ENCODE measurements around the gene NFATC3. TPM values are rescaled to one million over a fixed set of nuclear protein-coding genes. Genes with fewer than 3 reads are reported as not detected.

NFATC3 gene
- 38.2 TPM for total RNA-seq
- long read RNA-seq, full-length matches to known transcripts, result 3 of 18 reads
- long read RNA-seq, partial matches to known transcripts, result 9 of 18 reads
- long read RNA-seq, other reads (novel, unspliced or antisense), result 6 of 18 reads

DNA sequence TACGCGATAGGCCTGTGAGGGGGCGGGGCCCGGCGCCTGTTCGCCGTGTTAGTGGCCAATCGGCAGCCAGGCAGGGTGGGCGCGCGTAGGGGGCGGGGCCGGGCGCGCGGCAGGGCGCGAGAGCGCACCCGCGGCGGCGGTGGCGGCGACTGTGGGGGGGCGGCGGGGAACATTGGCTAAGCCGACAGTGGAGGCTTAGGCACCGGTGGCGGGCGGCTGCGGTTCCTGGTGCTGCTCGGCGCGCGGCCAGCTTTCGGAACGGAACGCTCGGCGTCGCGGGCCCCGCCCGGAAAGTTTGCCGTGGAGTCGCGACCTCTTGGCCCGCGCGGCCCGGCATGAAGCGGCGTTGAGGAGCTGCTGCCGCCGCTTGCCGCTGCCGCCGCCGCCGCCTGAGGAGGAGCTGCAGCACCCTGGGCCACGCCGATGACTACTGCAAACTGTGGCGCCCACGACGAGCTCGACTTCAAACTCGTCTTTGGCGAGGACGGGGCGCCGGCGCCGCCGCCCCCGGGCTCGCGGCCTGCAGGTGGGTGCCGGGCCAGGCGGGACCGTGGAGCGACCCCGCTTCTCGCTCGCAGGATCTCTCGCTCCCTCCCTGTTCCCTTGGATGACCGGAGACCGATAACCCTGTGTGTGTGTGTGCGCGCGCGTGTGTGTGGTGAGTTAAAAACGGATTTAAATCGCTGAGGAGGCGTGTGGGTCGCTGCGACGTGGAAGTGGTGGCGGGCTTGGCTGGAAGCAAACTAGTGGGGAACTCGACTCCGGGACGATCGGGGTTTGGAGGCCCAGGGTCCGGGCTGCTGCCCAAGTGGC is at the start of gene NFATC3:
Gene NFATC3 (plus strand): TSS at position 112 of the 813 bp plus-strand sequence. CDS start 312 bp downstream, at position 424.
- peak; percentile 99 for DNase-seq (ENCODE audit: low spot score)

DNA sequence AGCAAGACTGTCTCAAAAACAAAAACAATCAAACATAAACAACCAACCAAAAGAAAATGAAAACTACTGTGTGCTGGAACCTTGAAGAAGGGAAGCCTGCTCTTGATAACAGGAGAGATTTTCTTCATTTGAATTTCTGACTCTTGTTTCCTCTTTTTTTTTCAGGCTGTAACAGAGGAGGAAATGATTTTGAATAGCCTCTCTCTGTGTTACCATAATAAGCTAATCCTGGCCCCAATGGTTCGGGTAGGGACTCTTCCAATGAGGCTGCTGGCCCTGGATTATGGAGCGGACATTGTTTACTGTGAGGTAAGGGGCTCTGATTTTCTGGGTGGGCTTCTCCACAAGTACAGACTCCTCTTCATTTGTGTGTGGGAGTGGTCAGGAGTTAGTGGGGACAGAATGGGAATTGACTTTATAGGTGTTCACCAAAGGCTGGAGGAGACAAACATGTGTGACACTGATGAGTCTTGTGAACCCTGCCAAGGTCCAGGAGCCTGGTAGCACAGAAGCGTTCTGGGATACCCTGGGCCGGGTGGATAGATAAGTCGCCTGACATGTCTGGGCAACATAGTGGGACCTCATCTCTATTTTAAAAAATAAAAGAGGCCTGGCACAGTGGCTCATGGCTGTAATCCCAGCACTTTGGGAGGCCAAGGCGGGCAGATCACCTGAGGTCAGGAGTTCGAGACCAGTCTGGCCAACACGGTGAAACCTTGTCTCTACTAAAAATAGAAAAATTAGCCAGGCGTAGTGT is 47.2 kb upstream of the NFATC3 start:
- no peak for DNase-seq (ENCODE audit: low spot score)

DNA sequence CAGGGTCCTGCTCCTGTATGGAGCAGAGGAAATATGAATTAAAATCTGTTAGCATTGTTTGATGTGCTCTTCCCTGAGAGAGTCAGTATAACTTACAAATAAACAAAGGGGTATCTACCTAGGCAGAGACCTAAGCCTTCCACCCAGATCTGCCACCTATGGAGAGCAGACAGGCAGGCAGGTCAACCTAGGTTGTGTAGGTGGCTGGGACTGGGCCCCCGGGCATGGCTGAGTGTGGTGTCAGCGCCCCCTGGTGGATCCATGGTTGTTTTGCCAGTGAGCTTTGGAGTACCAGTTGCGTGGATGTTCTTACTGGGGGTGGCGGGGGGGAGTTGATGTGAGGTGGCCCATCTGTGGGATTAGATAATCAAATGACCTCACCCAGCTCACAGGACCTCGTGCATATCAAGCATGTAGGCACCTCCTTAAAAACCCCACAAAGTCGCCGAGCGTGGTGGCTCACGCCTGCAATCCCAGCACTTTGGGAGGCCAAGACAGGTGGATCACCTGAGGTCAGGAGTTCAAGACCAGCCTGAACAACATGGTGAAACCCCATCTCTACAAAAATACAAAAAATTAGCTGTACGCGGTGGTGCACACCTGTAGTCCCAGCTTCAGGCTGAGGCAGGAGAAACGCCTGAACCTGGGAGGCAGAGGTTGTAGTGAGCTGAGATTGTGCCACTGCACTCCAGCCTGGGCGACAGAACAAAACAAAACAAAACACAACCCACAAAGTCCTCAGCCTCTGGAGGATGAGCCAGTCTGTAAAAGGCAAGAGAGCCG is 44.5 kb upstream of the NFATC3 start:
- DNase-seq (ENCODE audit: low spot score), result no peak

DNA sequence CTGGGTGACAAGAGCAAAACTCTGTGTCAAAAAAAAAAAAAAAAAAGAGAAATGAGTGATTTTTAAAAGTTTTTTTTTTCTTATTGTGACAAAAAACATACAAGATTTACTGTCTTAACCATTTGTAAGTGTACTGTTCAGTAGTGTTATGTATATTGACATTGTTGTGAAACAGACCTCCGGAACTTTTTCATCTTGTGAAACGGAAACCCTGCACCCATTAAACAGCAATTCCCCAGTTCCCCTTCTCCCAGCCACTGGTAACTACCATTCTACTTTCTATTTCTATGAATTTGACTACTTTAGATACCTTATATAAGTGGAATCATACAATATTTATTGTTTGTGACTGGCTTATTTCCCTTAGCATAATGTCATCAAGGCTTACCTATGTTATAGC is 43.4 kb upstream of the NFATC3 start:
- no peak for DNase-seq (ENCODE audit: low spot score)

DNA sequence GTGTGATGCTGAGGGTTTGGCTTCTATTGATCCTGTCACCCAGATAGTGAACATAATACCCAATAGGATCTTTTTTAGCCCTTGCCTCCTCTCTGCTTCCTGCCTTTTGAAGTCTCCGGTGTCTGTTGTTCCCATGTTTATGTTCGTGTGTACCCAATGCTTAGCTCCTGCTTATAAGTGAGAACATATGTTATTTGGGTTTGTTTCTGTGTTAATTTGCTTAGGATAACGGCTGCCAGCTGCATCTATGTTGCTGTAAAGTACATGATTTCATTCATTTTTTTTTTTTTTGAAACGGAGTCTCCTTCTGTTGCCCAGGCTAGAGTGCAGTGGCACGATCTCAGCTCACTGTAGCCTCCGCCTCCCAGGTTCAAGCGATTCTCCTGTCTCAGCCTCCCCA is 39.1 kb upstream of the NFATC3 start:
- no peak for DNase-seq (ENCODE audit: low spot score)

DNA sequence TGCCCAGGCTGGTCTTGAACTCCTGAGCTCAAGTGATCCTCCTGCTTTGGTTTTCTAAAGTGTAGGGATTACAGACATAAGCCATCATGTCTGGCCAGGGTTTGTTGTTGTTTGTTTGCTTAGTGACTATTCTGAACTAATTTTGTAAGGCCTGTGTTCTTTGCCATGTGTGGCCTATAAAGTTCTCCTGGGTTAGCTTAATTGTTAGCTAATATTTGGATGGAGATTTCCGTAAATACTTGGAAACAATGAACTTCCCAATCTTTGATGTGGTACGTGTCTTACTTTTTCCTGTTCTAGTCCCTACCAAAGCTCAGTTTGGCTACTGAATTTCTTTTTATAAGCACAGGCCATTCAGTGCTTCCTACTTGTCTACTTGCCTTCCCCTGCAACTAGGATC is 37.2 kb upstream of the NFATC3 start:
- DNase-seq (ENCODE audit: low spot score), result no peak

DNA sequence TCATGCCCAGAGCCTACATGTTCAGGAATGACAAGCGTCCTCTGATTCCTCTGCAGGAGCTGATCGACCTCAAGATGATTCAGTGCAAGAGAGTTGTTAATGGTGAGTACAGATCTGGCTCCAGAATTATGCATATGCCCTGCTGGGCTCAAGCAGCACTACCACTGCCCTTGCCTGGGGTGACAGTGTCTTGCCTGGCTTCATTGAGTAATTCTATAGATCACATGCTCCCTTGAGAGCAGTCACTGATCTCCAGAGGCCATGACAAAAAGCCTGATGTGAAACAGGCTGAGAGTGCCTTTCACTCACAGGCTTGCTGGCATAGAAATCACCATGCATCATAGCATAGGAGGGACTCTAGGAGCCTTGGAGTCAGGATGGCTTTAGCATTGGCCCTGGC is 35.7 kb upstream of the NFATC3 start:
- no peak for DNase-seq (ENCODE audit: low spot score)

DNA sequence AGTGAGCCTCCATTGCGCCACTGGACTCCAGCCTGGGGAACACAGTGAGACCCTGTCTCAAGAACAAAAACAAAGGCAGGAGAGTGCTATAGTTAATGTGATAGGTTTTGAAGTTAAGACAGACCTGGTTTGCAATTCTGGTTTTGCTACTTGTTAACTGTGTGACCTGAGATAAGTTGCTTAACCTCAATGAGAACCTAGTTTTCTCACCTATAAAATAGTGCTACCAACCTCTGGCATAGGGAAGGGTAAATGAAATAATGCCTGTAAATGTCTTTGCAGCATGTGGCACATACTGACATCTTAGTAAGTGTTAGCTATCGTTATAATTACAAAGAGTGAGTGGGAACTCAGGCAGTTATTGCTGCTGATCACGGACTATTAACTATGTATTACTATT is 29.8 kb upstream of the NFATC3 start:
- DNase-seq (ENCODE audit: low spot score), result no peak

DNA sequence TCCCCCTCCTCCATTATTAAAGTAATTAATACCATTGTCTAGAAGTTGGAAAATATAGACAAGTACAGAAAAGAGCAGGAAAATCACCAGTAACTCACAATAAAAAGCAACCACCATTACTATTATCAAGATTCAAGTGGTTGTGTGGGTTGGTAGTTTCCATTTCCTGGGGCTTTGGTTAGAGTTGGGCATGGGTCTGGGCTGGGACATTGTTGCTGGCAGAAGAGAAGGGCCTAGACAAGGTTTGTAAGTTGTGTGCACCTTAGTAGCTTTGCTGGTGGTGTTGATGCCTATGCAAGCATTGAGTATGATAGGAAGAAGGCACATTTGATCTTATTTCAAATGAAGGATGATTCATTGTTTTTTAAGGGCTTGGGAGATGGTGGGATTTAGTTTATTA is 25.4 kb upstream of the NFATC3 start:
- no peak for DNase-seq (ENCODE audit: low spot score)

DNA sequence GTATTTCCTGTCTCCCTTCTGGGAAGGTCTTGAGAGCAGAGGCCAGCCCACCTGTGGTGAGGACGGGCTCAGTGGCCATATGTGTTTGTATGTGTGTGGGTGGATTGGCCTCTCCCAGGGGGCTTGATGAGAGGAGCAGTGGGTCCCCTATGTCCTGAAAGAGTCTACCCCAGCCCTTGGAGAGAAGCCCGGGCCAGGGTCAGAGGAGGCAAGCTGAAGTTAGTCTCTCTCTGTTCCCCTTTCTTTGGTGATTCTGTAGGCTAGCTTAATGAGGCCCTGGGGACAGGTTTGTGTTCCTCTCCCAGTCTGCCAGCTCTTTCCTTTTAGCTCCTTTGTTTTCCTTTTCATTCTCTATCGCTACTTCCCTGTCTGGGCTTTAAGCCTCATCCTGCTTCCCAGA is 23.8 kb upstream of the NFATC3 start:
- no peak for DNase-seq (ENCODE audit: low spot score)

DNA sequence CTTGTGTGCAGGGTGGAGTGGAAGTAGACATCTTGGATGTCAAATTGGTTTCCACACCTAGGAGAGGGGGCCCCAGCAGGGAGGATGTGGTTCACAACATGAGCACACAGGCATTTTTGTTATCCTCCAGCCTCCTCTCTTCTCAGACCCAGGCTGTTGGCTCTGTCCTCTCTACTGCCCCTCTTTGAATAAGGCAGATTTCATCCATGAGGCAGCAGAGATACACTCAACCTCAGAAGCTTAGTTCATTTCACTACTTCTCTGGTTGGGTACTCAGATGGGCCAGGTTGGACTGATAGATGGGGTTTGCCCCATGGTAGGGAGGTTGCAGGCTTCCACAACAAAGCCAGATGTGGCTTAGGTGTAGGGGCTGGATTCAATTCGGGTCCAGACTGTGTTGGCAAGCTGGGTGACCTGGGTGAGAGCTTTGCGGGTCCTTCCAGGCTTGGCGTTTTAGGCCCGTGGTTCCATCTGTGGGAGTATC is 22.2 kb upstream of the NFATC3 start:
- peak; percentile 51 for DNase-seq (ENCODE audit: low spot score)

DNA sequence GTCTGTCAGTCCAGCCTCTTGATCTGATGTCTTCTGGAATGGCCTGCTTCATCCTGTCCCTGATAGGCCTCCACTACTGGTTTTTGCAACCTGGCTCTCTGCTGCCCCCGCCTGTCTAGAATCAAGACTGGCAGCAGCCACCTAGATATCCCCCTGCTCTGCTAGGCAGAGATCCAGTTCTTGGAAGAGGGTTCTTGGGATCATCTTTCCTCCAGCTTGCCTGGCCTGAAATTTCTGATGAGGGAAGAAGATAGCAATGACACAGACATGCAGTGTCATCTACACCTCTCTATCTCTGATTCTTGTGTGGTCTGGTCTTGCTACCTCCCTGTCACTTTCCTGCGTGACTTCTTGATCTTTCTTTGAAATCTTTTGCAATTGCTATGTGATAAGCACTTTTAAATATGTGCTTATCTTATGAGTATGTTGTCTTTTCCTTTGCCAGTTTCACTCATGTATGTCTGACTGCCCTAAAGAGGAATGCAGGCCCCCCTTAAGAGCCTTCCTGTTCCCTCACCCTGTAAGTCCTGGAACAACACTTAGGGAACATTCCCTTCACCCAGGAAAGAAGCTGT is 20.3 kb upstream of the NFATC3 start:
- peak; percentile 89 for DNase-seq (ENCODE audit: low spot score)

DNA sequence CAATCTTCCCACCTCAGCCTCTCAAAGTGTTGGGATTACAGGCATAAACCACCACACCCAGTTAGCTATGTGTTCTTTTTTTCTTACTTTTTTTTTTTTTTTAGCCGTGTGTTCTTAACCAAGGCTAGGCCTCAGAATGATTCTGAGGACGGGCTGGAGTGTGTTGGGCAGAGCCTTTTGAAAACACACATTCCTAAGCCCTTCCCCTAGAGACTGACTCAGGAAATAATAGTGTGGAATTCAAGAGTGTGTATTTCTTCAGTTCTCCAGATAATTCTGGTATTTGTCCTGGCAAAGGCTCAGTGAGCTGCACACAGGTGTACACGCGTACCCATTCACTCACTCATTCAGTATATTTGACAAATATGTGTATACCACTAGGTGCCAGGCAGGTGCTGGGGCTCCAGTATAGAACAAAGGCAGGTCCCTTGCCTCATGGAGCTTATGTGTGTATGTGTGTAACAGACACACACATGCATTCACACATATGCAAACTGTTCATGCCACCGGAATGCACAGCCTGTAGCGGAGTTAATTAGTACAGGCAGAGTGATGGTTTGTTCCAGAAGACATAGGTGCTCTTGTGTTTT is 19.4 kb upstream of the NFATC3 start:
- peak; percentile 41 for DNase-seq (ENCODE audit: low spot score)

DNA sequence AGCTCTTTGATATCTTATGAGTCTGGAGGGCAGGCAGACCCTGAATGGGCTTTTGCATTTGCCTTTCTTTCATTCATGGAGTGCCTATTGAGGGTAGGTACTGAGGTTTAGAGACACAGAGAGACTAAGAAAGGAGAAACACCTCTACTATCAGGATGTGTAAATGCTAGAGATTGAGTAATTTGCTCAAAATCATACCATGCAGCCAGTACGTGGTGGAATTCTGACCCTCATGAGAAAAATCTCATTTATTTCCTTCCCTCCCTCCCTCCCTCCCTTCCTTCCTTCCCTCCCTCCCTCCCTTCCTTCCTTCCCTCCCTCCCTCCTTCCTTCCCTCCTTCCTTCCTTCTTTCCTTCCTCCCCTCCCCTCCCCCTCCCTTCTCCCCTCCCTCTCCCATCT is 18.4 kb upstream of the NFATC3 start:
- no peak for DNase-seq (ENCODE audit: low spot score)

DNA sequence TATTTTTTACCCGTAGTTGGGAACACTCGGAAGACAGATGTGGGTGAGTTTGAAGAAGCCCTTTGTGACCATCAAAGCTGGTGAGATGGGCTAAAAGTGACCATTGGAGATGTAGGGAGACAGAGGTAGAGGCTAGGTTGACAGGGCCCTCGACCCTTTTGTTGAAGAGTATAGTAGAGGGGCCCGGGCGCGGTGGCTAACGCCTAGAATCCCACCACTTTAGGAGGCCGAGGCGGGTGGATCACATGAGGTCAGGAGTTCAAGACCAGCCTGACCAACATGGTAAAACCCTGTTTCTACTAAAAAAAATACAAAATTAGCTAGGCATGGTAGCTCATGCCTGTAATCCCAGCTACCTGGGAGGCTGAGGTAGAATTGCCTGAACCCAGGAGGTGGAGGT is 16.2 kb upstream of the NFATC3 start:
- DNase-seq (ENCODE audit: low spot score), result no peak

DNA sequence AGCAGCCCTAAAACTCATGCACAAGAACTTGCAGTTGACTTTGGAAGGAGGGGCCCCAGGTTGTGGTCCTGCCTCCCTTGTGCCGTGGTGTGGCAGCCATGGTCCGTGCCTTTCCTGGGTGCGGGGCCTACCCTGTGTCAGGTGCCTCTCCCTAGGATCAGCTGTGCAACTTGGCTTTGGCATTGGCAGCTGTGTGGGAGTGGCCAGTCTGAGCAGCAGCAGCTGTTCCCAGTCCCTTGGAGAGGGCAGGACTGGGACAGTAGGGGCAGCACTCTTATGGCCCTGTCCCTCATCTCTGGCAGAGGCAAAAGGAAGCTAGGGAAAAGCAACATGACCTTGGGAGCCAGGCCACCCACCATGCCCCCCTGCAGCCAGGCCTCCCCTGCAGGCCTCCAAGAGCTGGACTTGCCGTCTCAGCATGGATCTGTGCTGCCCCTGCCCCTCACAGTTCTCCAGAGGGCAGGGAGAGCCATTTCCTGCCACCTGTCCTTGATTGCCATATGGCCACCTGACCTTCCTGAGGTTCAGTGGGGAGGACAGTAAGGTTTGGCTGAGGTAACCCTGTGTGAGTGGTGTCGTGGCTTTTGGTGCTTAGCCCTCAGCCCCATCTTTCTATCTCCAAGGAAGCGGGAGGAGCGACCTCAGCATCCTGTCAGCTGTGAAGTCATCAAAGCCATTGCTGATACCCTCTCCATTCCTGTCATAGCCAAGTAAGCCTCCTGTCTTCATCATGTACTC is 15.5 kb upstream of the NFATC3 start:
- peak; percentile 82 for DNase-seq (ENCODE audit: low spot score)

DNA sequence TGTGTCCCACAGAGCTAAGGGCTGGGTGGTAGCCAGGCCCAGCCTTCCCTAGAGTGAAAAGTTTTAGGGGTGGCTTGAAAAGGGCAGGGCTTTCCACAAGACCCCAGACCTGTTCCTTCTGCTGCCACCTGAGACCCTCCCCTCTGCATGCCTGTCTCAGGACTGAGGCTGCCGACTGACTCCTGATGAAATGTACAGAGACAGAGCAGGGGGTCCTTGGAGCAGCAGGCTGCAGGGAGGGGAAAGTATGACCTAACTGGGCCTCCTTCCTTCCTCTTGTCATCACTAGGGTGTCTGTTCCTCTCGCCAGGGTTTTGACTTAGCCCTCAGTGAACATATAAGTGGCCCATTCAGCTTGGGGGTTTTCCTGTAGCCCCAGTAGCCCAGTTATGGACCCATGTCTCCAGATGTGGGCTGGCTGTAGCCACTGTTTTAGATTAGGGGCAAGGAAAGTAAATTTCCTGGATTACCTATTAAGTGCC is 14.9 kb upstream of the NFATC3 start:
- peak; percentile 41 for DNase-seq (ENCODE audit: low spot score)

DNA sequence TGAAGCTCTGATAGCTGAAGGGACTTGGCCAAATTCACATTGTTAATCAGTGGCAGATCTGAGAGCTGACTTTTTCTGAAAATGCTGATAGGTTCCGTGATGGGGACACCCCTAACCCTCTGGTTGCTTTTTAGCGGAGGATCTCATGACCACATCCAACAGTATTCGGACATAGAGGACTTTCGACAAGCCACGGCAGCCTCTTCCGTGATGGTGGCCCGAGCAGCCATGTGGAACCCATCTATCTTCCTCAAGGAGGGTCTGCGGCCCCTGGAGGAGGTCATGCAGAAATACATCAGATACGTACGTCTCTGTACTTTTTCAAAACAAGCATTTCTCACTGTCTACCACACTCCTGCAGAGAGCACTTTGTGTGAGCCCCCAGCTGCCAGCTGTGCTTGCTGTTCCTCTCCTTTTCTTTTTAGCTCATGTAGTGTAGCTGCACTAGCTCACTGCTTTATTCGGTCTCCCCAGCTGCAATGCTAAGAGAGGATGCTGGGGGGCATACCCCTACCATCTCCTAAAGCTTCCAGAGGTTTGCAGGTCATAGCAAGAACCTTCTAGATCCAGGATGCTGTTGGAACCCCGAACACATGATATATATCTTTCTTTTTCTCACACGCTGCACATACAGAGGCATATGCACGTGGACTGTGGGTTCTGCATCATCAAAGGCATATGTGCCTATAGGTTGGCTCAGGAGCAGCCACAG is 14.2 kb upstream of the NFATC3 start:
- peak; percentile 72 for DNase-seq (ENCODE audit: low spot score)

DNA sequence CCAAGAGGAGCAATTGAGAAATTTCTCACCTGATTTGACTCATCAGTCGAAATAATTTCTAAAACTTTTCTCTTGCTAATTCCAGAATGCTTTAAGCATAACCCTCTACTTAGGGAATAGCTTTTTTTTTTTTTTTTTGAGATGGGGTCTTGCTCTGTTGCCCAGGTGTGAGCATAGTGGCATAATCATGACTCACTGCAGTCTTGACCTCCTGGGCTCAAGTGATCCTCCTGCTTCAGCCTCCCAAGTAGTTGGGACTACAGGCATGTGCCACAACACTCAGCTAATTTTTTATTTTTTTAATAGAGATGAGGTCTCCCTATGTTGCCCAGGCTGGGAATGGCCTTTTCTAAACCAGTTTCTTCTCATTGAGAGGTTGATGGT is 13.7 kb upstream of the NFATC3 start:
- no peak for DNase-seq (ENCODE audit: low spot score)

Data from mesenteric fat pad (tissue), 1 donor.